ENCODE data around the gene TNRC6B. TPM values are rescaled to one million over a fixed set of nuclear protein-coding genes. Genes with fewer than 3 reads are reported as not detected.

TNRC6B gene
- polyA plus RNA-seq, 1 donor from 2014 or later: 7.6 TPM

DNA sequence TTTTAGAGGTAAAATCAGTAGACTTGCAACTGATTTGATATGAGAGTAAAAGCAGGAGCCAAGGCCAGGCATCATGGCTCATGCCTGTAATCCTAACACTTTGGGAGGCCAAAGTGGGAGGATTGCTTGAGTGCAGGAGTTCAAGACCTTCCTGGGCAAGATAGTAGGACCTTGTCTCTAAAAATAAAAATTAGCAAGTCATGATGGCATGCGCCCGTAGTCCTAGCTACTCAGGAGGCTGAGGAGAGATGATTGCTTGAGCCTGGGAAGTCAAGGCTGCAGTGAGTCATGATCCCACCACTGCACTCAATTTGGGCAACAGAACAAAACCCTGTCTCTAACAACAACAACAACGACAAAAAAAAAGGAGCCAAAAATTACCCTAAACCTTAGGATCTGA is 206.2 kb downstream of the TNRC6B start:
- Histone ChIP-seq H3K27me3 (ENCODE audit: insufficient read depth, low read depth, low read length) (no peaks in the 10 kb centered on the region), H3K79me2 (replicated peaks; ENCODE audit: insufficient read depth, low read length) (no peaks in the 10 kb centered on the region), H3K9ac (ENCODE audit: low read length) (no peak overlapping the region), H3K9me2 (ENCODE audit: insufficient read depth, low read length) (no peaks in the 10 kb centered on the region), H3K4me2 (ENCODE audit: low read length) (no peak overlapping the region), H3F3A (ENCODE audit: insufficient read depth, low read length, poor library complexity, severe bottlenecking) (no peaks in the 10 kb centered on the region), H3K9me3 (ENCODE audit: low read length) (no peaks in the 10 kb centered on the region), H3K4me3 (ENCODE audit: low read length) (no peak overlapping the region), H4K20me1 (ENCODE audit: insufficient read depth) (no peaks in the 10 kb centered on the region), H2AFZ (ENCODE audit: low read depth, low read length) (no peak overlapping the region), H3K36me3 (ENCODE audit: insufficient read depth, low read length) (no peaks in the 10 kb centered on the region), H3K27ac (ENCODE audit: low read length) (no peak overlapping the region)
- TF ChIP-seq RAD21 (conservative IDR thresholded peaks at IDR 0.05) (no peak), TAF1 (IDR thresholded peaks at IDR 0.05; ENCODE audit: low read depth) (no peak), POLR2AphosphoS5 (IDR thresholded peaks at IDR 0.05) (no peak), MXI1 (conservative IDR thresholded peaks at IDR 0.05; ENCODE audit: poor library complexity, severe bottlenecking) (no peak), EZH2 (IDR thresholded peaks at IDR 0.05; ENCODE audit: borderline replicate concordance, insufficient read depth, low read length, poor library complexity, severe bottlenecking) (no peak), EP300 (conservative IDR thresholded peaks at IDR 0.05; ENCODE audit: poor library complexity, severe bottlenecking) (no peak), SMC3 (conservative IDR thresholded peaks at IDR 0.05; ENCODE audit: poor library complexity) (no peak)
- TF ChIP-seq, protein P1, sequence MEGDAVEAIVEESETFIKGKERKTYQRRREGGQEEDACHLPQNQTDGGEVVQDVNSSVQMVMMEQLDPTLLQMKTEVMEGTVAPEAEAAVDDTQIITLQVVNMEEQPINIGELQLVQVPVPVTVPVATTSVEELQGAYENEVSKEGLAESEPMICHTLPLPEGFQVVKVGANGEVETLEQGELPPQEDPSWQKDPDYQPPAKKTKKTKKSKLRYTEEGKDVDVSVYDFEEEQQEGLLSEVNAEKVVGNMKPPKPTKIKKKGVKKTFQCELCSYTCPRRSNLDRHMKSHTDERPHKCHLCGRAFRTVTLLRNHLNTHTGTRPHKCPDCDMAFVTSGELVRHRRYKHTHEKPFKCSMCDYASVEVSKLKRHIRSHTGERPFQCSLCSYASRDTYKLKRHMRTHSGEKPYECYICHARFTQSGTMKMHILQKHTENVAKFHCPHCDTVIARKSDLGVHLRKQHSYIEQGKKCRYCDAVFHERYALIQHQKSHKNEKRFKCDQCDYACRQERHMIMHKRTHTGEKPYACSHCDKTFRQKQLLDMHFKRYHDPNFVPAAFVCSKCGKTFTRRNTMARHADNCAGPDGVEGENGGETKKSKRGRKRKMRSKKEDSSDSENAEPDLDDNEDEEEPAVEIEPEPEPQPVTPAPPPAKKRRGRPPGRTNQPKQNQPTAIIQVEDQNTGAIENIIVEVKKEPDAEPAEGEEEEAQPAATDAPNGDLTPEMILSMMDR (IDR thresholded peaks at IDR 0.05; ENCODE audit: poor library complexity, severe bottlenecking): no peak
- TF ChIP-seq, protein P2, sequence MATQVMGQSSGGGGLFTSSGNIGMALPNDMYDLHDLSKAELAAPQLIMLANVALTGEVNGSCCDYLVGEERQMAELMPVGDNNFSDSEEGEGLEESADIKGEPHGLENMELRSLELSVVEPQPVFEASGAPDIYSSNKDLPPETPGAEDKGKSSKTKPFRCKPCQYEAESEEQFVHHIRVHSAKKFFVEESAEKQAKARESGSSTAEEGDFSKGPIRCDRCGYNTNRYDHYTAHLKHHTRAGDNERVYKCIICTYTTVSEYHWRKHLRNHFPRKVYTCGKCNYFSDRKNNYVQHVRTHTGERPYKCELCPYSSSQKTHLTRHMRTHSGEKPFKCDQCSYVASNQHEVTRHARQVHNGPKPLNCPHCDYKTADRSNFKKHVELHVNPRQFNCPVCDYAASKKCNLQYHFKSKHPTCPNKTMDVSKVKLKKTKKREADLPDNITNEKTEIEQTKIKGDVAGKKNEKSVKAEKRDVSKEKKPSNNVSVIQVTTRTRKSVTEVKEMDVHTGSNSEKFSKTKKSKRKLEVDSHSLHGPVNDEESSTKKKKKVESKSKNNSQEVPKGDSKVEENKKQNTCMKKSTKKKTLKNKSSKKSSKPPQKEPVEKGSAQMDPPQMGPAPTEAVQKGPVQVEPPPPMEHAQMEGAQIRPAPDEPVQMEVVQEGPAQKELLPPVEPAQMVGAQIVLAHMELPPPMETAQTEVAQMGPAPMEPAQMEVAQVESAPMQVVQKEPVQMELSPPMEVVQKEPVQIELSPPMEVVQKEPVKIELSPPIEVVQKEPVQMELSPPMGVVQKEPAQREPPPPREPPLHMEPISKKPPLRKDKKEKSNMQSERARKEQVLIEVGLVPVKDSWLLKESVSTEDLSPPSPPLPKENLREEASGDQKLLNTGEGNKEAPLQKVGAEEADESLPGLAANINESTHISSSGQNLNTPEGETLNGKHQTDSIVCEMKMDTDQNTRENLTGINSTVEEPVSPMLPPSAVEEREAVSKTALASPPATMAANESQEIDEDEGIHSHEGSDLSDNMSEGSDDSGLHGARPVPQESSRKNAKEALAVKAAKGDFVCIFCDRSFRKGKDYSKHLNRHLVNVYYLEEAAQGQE (IDR thresholded peaks at IDR 0.05; ENCODE audit: borderline replicate concordance): no peak

DNA sequence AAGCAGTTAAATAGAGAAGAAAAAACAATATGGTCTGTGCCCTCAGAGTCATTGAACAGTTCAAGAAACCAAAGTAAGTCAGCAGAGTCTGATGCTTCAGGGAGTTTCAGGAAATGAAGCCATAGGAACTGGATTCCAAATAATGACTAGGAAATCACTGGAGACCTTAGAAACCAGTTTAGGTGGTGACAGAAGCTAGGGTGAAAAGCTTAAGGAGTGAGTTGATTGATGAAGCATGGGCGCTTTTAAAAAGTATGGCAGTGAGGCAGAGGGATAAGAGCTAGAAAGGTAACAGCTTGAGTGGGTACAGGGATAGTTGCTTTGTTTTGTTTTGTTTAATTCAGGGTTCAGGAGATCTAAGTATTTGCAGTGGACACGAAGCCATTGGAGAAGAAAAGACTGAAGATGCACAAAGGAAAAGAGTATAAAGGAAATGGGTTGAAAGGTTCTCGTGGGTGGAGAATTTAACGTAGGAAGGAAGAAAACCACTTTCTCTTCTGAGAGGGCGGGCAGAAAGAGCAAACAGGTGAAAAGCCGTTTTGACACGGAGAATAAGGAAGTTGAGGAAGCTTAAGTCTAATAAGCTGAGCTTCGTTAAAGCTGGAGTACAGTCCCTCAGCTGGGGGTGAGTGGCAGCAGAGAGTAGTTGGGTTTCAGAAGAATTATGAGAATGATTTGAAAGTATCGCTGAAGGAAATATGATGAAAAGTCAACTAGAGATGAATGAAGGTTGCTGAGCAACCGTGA is 207.5 kb downstream of the TNRC6B start:
- Histone ChIP-seq H4K20me1 (ENCODE audit: insufficient read depth) (no peaks in the 10 kb centered on the region), H3K9me2 (ENCODE audit: insufficient read depth, low read length) (no peaks in the 10 kb centered on the region), H3K27ac (ENCODE audit: low read length) (no peak overlapping the region), H3K27me3 (ENCODE audit: insufficient read depth, low read depth, low read length) (no peaks in the 10 kb centered on the region), H3K36me3 (ENCODE audit: insufficient read depth, low read length) (no peaks in the 10 kb centered on the region), H3K9me3 (ENCODE audit: low read length) (no peaks in the 10 kb centered on the region), H3K4me2 (ENCODE audit: low read length) (no peak overlapping the region), H3K4me3 (ENCODE audit: low read length) (no peak overlapping the region), H3F3A (ENCODE audit: insufficient read depth, low read length, poor library complexity, severe bottlenecking) (no peaks in the 10 kb centered on the region), H2AFZ (ENCODE audit: low read depth, low read length) (no peak overlapping the region), H3K79me2 (replicated peaks; ENCODE audit: insufficient read depth, low read length) (no peaks in the 10 kb centered on the region), H3K9ac (ENCODE audit: low read length) (no peak overlapping the region)
- TF ChIP-seq TAF1 (IDR thresholded peaks at IDR 0.05; ENCODE audit: low read depth) (no peak), RAD21 (conservative IDR thresholded peaks at IDR 0.05) (no peak)

Other genes with a start within 250 kb of the TNRC6B start
- gene TMA7B, start 217.5 kb upstream of the TNRC6B start, polyA plus RNA-seq: not detected in 2 replicates
- gene FAM83F, start 183.0 kb upstream of the TNRC6B start, polyA plus RNA-seq: 0.02 and 0.42 TPM in 2 replicates
- gene ADSL, start 168.6 kb downstream of the TNRC6B start, polyA plus RNA-seq: 112 and 135 TPM in 2 replicates
- gene SGSM3, start 192.7 kb downstream of the TNRC6B start, polyA plus RNA-seq: 163 and 247 TPM in 2 replicates

All from neural cell (in vitro differentiated cells).